ENCODE data around the gene MARK3.

The MARK3 gene

DNA sequence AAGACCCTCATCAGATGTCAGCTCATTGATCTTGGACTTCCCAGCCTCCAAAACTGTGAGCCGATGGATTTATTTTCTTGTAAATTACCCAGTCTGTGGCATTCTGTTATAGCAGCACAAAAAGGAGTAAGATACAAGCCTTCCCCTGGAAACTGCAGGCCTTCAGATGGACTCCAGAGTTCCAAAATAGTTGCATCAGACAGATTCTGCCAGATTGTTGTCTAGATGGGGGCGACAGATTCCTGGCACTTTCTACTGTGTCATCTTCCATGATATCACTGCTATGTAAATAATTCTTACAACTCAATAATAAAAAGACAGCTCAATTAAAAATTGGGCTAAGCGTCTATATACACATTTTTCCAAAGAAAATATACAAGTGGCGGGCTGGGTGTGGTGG, 17.2 kb upstream of the MARK3 start:
- DNase-seq = no peak

GRCh38 chr14:103370087-103370486, 15.1 kb upstream of the MARK3 start:
- no peak for DNase-seq

DNA sequence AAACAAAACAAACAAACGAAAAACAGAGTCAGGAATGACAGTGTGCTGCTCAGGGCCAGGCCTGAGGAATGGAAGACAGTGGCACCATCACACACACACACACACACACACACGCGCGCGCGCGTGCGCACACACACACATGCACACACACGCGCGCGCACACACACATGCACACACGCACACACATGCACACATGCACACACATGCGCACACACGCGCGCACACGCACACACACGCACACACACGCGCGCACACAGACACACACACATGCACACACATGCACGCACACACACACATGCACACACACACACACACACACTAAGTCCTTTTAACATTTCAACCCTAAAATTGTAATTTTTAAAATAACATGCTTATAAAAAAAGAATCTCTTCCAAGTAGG, 13.2 kb upstream of the MARK3 start:
- DNase-seq = no peak

- DNase-seq = no peak
These were observed 12.5 kb upstream of the MARK3 start for GRCh38 chr14:103372552-103373304.

- no peak for DNase-seq
These were observed 11.1 kb upstream of the MARK3 start for GRCh38 chr14:103374121-103374520.

GRCh38 chr14:103377522-103378037, 7.6 kb upstream of the MARK3 start:
- no peak for DNase-seq

DNA sequence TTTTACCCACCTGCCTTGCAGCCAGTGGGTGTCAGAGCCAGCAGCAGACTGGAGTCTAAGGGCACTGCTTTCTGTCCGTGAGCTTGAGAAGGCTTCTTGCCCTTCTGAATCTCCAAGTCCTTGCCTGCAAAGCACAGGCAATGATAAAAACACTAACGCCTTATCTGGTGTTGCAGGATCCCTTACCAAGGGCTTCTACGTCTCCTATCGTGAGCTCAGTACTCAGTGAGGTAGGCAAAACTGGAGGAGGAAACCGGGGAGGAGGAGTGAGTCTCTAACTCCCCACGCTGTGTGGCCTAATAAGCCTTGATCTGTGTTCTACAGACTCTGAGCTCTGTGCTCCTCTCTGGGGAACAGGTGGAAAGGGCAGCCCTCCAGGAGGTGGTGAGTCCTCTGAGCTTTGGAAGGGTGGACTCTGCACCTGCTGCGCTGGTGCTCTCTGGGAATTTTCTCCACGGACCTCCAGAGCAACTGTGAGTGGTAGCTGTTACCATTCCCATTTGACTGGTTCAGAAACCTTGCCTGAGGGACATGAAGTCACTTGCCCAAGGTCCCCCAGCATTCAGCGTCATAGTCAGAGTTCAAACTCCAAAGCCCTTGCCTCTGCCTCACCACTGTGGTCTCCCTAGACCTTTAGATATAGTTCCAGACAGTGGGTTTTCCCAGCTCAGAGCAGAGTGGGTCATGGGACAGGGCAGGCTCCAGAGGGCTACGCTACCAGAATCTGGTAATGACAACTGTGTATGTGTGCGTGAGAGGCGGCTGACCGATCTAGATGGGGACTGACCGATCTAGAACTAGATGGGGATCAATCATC, 7.0 kb upstream of the MARK3 start:
- no peak for DNase-seq

GRCh38 chr14:103380719-103381377, 4.4 kb upstream of the MARK3 start:
- no peak for DNase-seq

GRCh38 chr14:103382376-103382775, 2.8 kb upstream of the MARK3 start:
- DNase-seq = no peak

DNA sequence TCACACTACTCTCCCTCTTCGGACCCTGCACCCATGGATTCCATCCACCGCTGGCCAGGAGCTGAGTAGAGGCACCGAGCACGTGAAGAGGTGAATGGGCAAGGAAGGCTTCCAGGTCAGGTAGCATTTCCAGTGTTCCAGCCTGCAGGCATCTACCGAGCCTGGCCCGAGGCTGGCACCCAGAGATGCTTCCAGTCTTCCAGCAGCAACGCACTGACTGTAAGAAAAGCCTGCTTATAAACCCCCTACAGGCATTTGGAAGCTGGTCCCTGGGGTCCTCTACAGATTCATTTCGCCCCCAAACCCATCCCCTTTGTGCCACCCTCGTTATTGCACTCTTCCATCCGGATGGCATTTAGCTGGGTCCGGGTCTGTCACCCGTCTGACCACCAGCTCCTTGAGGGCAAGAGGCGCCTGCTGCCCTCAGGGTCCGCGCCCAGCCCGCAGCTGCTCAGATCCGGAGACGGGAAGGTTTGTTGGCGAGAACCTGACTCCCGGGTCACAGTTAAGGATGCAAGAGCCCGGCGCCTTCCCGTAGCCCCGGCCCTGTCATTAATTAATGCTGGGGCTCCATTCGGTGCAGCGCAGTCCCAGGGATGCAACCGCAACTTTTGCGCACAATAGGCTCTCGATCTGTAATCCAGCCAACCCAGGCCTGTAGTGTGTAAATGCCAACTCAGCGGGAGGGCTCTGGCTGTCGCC, 614 bp upstream of the MARK3 start:
- DNase-seq = no peak

DNA sequence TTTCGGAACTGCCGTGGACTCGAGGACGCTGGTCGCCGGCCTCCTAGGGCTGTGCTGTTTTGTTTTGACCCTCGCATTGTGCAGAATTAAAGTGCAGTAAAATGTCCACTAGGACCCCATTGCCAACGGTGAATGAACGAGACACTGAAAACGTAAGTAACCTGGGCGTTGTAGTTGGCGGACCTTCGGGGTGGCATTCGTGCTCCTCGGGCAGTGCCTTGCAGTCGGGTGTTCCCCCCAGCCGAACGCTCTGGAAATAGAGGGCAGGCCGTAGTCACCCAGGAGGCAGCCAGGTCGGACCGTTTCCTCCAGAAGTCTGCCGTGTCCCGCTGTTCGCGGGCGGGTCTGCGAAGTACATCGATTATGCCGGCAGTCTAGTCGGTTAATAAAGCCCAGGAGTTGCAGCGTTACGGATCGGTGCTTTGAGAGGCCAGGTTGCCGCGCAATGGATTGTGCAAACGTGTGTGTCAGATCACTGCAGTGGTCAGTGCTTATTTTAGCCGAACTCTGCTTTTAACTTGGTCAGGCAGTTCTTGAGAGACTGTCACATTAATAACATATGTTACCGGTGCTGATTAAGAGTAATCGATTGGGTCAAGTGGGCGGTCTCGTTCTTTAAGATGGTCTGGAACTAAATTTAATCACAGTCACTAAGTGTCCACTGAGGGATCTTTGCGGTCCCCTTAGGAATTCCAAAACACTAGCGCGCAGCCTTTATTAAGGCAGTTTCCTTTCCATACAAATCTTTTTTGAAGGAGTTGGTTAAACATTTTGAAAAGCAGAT, 906 bp downstream of the MARK3 start:
- no peak for DNase-seq

- no peak for DNase-seq
These were observed 1.6 kb downstream of the MARK3 start for GRCh38 chr14:103386713-103387329.

DNA sequence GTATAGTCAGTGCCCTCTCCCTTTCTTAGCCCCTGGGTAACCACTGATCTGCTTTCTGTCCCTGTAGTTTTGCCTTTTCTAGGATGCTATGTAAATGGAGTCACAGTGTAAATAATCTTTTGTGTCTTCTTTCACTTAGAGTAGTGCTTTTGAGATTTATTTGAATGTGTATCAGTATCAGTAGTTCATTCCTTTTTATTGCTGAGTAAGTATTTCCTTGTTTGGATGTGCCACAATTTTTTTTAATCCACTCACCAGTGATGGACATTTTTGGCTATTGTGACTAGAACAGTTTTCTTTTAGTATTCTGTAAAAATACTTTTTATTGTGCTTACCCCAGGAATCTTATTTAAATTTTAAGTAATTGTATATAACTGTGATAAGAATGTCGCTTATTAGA, 3.4 kb downstream of the MARK3 start:
- DNase-seq = no peak

GRCh38 chr14:103390605-103391004, 5.4 kb downstream of the MARK3 start:
- DNase-seq = no peak

DNA sequence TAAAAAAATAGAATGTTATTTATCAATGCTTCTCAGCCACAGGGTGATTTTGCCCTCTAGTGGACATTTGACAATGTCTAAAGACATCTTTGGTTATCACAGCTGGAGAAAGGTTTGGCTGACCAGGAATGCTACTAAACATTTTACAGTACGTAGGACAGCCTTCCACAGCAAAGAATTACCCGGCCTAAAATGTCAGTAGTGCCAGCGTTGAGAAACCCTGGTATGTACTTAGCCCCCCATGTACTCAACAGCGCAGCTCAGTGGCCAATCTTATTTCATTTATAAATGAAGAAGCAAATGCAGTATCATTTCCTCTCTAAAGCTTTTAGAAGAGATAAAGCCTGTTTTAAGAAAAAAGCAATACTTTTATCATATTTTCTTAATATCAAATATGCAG, 5.8 kb downstream of the MARK3 start:
- peak; percentile 24 for DNase-seq

DNA sequence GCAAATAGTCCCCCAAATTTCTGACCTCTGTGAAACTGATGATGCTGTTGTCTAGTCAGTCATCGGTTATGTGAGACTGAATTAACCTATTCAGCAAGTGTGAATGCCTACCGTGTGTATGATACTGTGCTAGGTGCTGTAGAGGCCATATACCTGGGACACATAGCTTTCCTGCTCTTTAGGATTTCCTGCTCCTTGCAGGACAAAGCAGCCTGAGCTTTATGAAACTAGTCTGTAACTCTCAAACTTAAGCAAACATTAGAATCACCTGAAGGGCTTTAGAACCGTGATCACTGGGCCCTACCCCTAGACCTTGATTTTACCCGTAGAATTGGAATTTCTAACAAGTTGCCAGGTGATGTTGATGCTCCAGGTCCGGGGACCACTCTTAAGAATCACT, 6.9 kb downstream of the MARK3 start:
- no peak for DNase-seq

DNA sequence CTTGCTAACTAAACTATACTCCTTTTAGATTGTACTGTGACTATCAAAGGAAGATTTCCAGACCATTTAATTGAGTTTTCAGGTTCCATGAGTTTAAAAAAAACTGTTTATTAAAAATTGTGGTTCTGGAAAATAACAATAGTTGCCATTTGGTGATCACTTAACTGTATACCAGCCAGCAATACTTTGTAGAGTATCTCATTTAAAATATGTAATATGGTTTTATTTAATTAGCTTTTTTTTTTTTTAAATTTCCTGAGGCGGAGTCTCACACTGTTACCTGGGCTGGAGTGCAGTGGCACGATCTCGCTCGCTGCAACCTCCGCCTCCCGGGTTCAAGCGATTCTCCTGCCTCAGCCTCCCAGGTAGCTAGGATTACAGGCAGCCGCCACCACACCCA, 7.4 kb downstream of the MARK3 start:
- DNase-seq = no peak

DNA sequence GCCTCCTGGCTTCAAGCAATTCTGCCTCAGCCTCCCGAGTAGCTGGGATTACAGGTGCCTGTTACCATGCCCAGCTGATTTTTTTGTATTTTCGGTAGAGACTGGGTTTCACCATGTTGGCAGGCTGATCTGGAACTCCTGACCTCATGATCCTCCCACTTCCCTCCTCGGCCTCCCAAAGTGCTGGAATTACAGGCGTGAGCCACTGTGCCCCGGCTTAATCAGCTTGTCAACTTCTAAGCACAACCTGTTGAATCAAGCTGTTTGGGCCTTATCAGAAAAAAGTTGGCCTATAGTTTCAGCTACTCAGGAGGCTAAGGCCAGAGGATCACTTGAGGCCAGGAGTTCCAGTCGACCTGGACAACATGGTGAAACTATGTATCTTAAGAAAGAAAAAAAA, 7.9 kb downstream of the MARK3 start:
- no peak for DNase-seq

- no peak for DNase-seq
These were observed 8.7 kb downstream of the MARK3 start for GRCh38 chr14:103393676-103394626.

GRCh38 chr14:103395244-103395643, 10.0 kb downstream of the MARK3 start:
- DNase-seq = no peak
